Heart left ventricle (tissue), 13 donors: ENCODE measurements around the gene MGAT3.

Experiments used
- POLR2A ChIP-seq, 2 donors: fragments of 450-650 bp; IDR thresholded peaks; one replicate each; pipeline ENCODE4 v1.6.1; 2017; ENCODE audit warnings: antibody characterized with exemption in 2 of 2, mild to moderate bottlenecking in 2 of 2, moderate library complexity in 2 of 2
- TF ChIP-seq, protein P1 (sequence below), 12 donors: fragments of 200-600 bp; sonication (generic) in 4 of 12; IDR thresholded peaks; one replicate each; pipeline versions ENCODE4 v1.5.0 to v1.8.0; 2018 to 2022; ENCODE audit warnings: antibody characterized with exemption in 12 of 12, mild to moderate bottlenecking in 5 of 12
- donor health status: ischemic (EF 13 %, LVEDD 7.1; RV severe dilation, severe dysfunction).
- donor health status: DM: no; HTN: yes; CAD: no.
- donor health status: DM: no; HTN: no; CAD: no.
- donor health status: ischemic (EF 25% LVEDD 6.9; RV normal size, moderate dysfunction).
- donor health status: ischemic (EF 25% LVEDD 5.7; RV mildly dilated, moderate dysfunction).
- donor health status: ischemic (EF 35%, LVEDD 5.7; RV mildly dilated, moderate dysfunction).
- donor health status: nonischemic (EF 11% LVEDD 7.7; RV severe dilation, severe dysfunction).
- donor health status: DM: yes; HTN: yes; CAD: no.
- donor health status: PGD.
- donor health status: ischemic (EF 29% LVEDD 5.4; RV normal size, mild dysfunction).
- donor health status: nonischemic (EF 23%, LVEDD 6.1; RV moderate dilation, normal function).

- TF ChIP-seq POLR2A (IDR thresholded peaks at IDR 0.05): no peak
- TF ChIP-seq, protein P1, sequence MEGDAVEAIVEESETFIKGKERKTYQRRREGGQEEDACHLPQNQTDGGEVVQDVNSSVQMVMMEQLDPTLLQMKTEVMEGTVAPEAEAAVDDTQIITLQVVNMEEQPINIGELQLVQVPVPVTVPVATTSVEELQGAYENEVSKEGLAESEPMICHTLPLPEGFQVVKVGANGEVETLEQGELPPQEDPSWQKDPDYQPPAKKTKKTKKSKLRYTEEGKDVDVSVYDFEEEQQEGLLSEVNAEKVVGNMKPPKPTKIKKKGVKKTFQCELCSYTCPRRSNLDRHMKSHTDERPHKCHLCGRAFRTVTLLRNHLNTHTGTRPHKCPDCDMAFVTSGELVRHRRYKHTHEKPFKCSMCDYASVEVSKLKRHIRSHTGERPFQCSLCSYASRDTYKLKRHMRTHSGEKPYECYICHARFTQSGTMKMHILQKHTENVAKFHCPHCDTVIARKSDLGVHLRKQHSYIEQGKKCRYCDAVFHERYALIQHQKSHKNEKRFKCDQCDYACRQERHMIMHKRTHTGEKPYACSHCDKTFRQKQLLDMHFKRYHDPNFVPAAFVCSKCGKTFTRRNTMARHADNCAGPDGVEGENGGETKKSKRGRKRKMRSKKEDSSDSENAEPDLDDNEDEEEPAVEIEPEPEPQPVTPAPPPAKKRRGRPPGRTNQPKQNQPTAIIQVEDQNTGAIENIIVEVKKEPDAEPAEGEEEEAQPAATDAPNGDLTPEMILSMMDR (IDR thresholded peaks at IDR 0.05): no peak
Measured at GRCh38 chr22:39429916-39430575, 26.8 kb upstream of the MGAT3 start.
